Renal cortical epithelial cell (primary cell): ENCODE results near the gene DCLK1. TPM values are rescaled to one million over a fixed set of nuclear protein-coding genes. Genes with fewer than 3 reads are reported as not detected.
"Not testable (repeated sequence)": the region's sequence is repeated elsewhere in the genome, so short reads cannot be mapped to it uniquely, and the experiment has no call there.

Experiments used
- DNase-seq: peaks from one replicate; pipeline ENCODE4 v3.0.0-alpha.2; 2011; ENCODE audit warnings: low read depth
- total RNA-seq: library from RNA; depleted of rRNA; stranded (reverse); fragments of >200 nt; gene quantifications from 2 replicates; pipeline ENCODE4 v1.2.3, GENCODE V29; 2014

Gene DCLK1
- total RNA-seq, 1 donor from 2014 or later, result 12.0 TPM

GRCh38 chr13:35984776-35985453 is 146.3 kb downstream of the DCLK1 start:
- no peak for DNase-seq

GRCh38 chr13:35984287-35984686 is 146.9 kb downstream of the DCLK1 start:
- DNase-seq, result no peak

- not testable (repeated sequence) for DNase-seq
These were observed 147.5 kb downstream of the DCLK1 start for GRCh38 chr13:35983703-35984102.

GRCh38 chr13:35983206-35983605 is 148.0 kb downstream of the DCLK1 start:
- no peak for DNase-seq

- DNase-seq, result peak; percentile 78
These were observed 151.7 kb downstream of the DCLK1 start for GRCh38 chr13:35979361-35979951.

- peak; percentile 62 for DNase-seq
These were observed 152.4 kb downstream of the DCLK1 start for GRCh38 chr13:35978607-35979316.

GRCh38 chr13:35977060-35977459 is 154.1 kb downstream of the DCLK1 start:
- DNase-seq, result no peak

- no peak for DNase-seq
These were observed 155.1 kb downstream of the DCLK1 start for GRCh38 chr13:35976126-35976525.

- not testable (repeated sequence) for DNase-seq
These were observed 164.2 kb downstream of the DCLK1 start for GRCh38 chr13:35966951-35967350.

- no peak for DNase-seq
These were observed 165.2 kb downstream of the DCLK1 start for GRCh38 chr13:35966024-35966423.

GRCh38 chr13:35965226-35965927 is 165.8 kb downstream of the DCLK1 start:
- DNase-seq, result no peak

- peak; percentile 61 for DNase-seq
These were observed 166.4 kb downstream of the DCLK1 start for GRCh38 chr13:35964863-35965180.

GRCh38 chr13:35964011-35964862 is 166.9 kb downstream of the DCLK1 start:
- no peak for DNase-seq

GRCh38 chr13:35961461-35962220 is 169.5 kb downstream of the DCLK1 start:
- DNase-seq, result no peak

- no peak for DNase-seq
These were observed 170.2 kb downstream of the DCLK1 start for GRCh38 chr13:35961002-35961401.

- no peak for DNase-seq
These were observed 173.2 kb downstream of the DCLK1 start for GRCh38 chr13:35957996-35958395.

GRCh38 chr13:35957241-35957731 is 173.9 kb downstream of the DCLK1 start:
- DNase-seq, result no peak

- no peak for DNase-seq
These were observed 175.1 kb downstream of the DCLK1 start for GRCh38 chr13:35956074-35956473.

GRCh38 chr13:35954207-35954560 is 177.0 kb downstream of the DCLK1 start:
- DNase-seq, result no peak

GRCh38 chr13:35953537-35954206 is 177.5 kb downstream of the DCLK1 start:
- DNase-seq, result peak; percentile 80
